Measurements from ENCODE around the gene SLC47A1.

DNA sequence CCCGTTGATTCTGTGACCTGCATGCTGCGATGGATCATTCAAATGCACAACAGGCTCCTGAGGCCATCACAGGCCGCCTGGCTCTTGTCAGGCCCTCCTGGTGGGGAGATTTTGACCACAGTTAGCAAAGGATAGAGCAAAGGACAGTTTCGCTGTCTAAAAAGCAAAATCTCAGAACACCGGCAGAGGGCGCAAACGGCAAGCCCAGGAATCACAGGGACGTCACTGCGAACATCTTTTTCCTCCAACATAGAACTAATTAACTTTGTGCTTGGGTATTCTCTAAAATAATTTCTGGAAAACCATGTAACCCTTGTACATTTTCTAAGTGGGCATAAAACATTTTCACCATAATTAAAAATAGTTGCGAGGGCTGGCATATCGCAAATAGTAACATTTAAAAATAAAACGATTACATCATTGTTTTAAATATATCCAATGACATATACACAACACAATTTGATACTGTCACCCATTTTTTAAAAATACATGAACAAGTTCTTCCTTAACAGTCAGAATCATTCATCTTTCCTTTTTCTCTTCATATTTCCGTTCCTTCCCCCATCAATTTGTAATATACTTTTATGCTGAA is 19.7 kb upstream of the SLC47A1 start:
- TF ChIP-seq POLR2A (IDR thresholded peaks at IDR 0.05): no peak
- TF ChIP-seq, protein P1, sequence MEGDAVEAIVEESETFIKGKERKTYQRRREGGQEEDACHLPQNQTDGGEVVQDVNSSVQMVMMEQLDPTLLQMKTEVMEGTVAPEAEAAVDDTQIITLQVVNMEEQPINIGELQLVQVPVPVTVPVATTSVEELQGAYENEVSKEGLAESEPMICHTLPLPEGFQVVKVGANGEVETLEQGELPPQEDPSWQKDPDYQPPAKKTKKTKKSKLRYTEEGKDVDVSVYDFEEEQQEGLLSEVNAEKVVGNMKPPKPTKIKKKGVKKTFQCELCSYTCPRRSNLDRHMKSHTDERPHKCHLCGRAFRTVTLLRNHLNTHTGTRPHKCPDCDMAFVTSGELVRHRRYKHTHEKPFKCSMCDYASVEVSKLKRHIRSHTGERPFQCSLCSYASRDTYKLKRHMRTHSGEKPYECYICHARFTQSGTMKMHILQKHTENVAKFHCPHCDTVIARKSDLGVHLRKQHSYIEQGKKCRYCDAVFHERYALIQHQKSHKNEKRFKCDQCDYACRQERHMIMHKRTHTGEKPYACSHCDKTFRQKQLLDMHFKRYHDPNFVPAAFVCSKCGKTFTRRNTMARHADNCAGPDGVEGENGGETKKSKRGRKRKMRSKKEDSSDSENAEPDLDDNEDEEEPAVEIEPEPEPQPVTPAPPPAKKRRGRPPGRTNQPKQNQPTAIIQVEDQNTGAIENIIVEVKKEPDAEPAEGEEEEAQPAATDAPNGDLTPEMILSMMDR (IDR thresholded peaks at IDR 0.05): peak in 1 of 3 donors; percentile 66

Data from lower leg skin (tissue), 3 donors.